Osteoblast (primary cell): ENCODE measurements around the gene BICDL1. TPM values are rescaled to one million over a fixed set of nuclear protein-coding genes. Genes with fewer than 3 reads are reported as not detected.

Experiments used
- DNase-seq: peaks from one replicate; pipeline ENCODE4 v3.0.0; 2011; ENCODE audit warnings: low spot score, mixed read lengths; ENCODE audit not compliant: insufficient read length; ENCODE audit errors: missing footprints
- H2AFZ ChIP-seq: 2 replicates; pipeline ENCODE4 v1.6.0; 2011; ENCODE audit warnings: mild to moderate bottlenecking, low read length
- H3K27ac ChIP-seq: 2 replicates; pipeline ENCODE4 v1.5.1; 2011; ENCODE audit warnings: mild to moderate bottlenecking, low read depth, low read length, moderate library complexity
- H3K27me3 ChIP-seq: 2 replicates; pipeline ENCODE4 v1.6.0; 2012; ENCODE audit warnings: mild to moderate bottlenecking, control low read depth, inconsistent platforms, low read length, moderate library complexity; ENCODE audit not compliant: insufficient read depth
- H3K36me3 ChIP-seq: 2 replicates; pipeline ENCODE4 v1.5.1; 2011; ENCODE audit warnings: mild to moderate bottlenecking, low read length, control low read depth, moderate library complexity; ENCODE audit not compliant: insufficient read depth
- H3K4me1 ChIP-seq: 2 replicates; pipeline ENCODE4 v1.5.1; 2011; ENCODE audit warnings: mild to moderate bottlenecking, low read length, control low read depth, moderate library complexity; ENCODE audit not compliant: insufficient read depth
- H3K4me2 ChIP-seq: 2 replicates; pipeline ENCODE4 v1.6.0; 2011; ENCODE audit warnings: mild to moderate bottlenecking, low read length; ENCODE audit not compliant: insufficient read depth
- H3K4me3 ChIP-seq: fragments of 200-600 bp; sonication (generic); 3 replicates; pipeline ENCODE4 v1.5.1; 2012; ENCODE audit warnings: mild to moderate bottlenecking, low read length, inconsistent platforms; ENCODE audit not compliant: insufficient read depth
- H3K79me2 ChIP-seq: 2 replicates; pipeline ENCODE4 v1.6.0; 2012; ENCODE audit warnings: mild to moderate bottlenecking, low read length, control low read depth, inconsistent platforms; ENCODE audit not compliant: insufficient read depth
- H3K9me3 ChIP-seq: 2 replicates; pipeline ENCODE4 v1.5.1; 2011; ENCODE audit warnings: low read depth, low read length, control low read depth
- H4K20me1 ChIP-seq: 2 replicates; pipeline ENCODE4 v1.6.0; 2012; ENCODE audit warnings: mild to moderate bottlenecking, low read length, control low read depth; ENCODE audit not compliant: insufficient read depth
- CTCF ChIP-seq: IDR thresholded peaks from 2 replicates; pipeline ENCODE4 v1.5.1; 2011; ENCODE audit warnings: mild to moderate bottlenecking, low read depth, low read length, moderate library complexity; ENCODE audit errors: extremely low read depth
- small RNA-seq: library from RNA; depleted of rRNA; stranded (forward); fragments of <200 nt; gene quantifications from one replicate; pipeline ENCODE3, GENCODE V24; 2012
- total RNA-seq: library from RNA; depleted of rRNA; stranded (reverse); fragments of >200 nt; gene quantifications from 2 replicates; pipeline ENCODE4 v1.2.3, GENCODE V29; 2012

BICDL1 gene
- total RNA-seq, 1 donor = not detected

GRCh38 chr12:120140603-120141002 lies 151.6 kb downstream of the BICDL1 start:
- peak; percentile 73 for DNase-seq
- Histone ChIP-seq H2AFZ (no peak overlapping the region), H3K79me2 (peaks cover 5% of the 10 kb centered on the region), H3K4me3 (no peak overlapping the region), H3K27ac (no peak overlapping the region), H3K36me3 (peaks cover 92% of the 10 kb centered on the region), H3K4me1 (no peaks in the 10 kb centered on the region), H3K27me3 (no peaks in the 10 kb centered on the region), H3K9me3 (no peaks in the 10 kb centered on the region), H3K4me2 (no peak overlapping the region), H4K20me1 (peaks cover 5% of the 10 kb centered on the region)
- TF ChIP-seq CTCF = no peak

GRCh38 chr12:120141336-120141735 lies 152.3 kb downstream of the BICDL1 start:
- H4K20me1 ChIP-seq = peaks cover 5% of the 10 kb centered on the region
- H2AFZ ChIP-seq = no peak overlapping the region
- TF ChIP-seq CTCF = no peak
- peak; percentile 22 for DNase-seq
- no peak overlapping the region for H3K4me2 ChIP-seq
- no peaks in the 10 kb centered on the region for H3K27me3 ChIP-seq
- H3K79me2 ChIP-seq = peaks cover 5% of the 10 kb centered on the region
- peaks cover 92% of the 10 kb centered on the region for H3K36me3 ChIP-seq
- H3K9me3 ChIP-seq = no peaks in the 10 kb centered on the region
- no peaks in the 10 kb centered on the region for H3K4me1 ChIP-seq
- no peak overlapping the region for H3K27ac ChIP-seq
- no peak overlapping the region for H3K4me3 ChIP-seq

- Histone ChIP-seq H3K36me3 (peaks cover 92% of the 10 kb centered on the region), H3K9me3 (no peaks in the 10 kb centered on the region), H3K27ac (no peak overlapping the region), H3K27me3 (no peaks in the 10 kb centered on the region), H3K79me2 (peaks cover 5% of the 10 kb centered on the region), H3K4me1 (no peaks in the 10 kb centered on the region), H2AFZ (no peak overlapping the region), H4K20me1 (peaks cover 10% of the 10 kb centered on the region), H3K4me2 (no peak overlapping the region), H3K4me3 (no peak overlapping the region)
- peak; percentile 58 for DNase-seq
- no peak for TF ChIP-seq CTCF
These were observed 153.3 kb downstream of the BICDL1 start for GRCh38 chr12:120142231-120142877.

Small RNA genes lying within 50 kb of the gene (small RNA-seq; reads per million reads assigned to genes)
- not detected for gene AC004812.1

Other genes with a start within 250 kb of the BICDL1 start
- 8.8 and 10.1 TPM in 2 replicates for gene CIT, start 111.9 kb upstream of the BICDL1 start, total RNA-seq
- 25.0 and 27.4 TPM in 2 replicates for gene RAB35, start 127.5 kb downstream of the BICDL1 start, total RNA-seq
- 103 and 143 TPM in 2 replicates for gene GCN1, start 205.5 kb downstream of the BICDL1 start, total RNA-seq
- 2,042 and 2,075 TPM in 2 replicates for gene RPLP0, start 211.9 kb downstream of the BICDL1 start, total RNA-seq